Activated gamma-delta T cell treated with Interleukin-2 at 50 U/mL for 16 hours (primary cell): ENCODE results near the gene TNS3.
"Not testable (repeated sequence)": the region's sequence is repeated elsewhere in the genome, so short reads cannot be mapped to it uniquely, and the experiment has no call there.

Experiments used
- DNase-seq: peaks from one replicate; pipeline ENCODE4 v3.0.0-alpha.2; 2020

TNS3 gene

GRCh38 chr7:47581804-47582763 is at the start of gene TNS3:
TSS of gene TNS3 (minus strand) at chr7:47582111. CDS start at chr7:47439636, 142,475 bp downstream.
- no peak for DNase-seq

GRCh38 chr7:47631711-47632110 is 49.8 kb upstream of the TNS3 start:
- no peak for DNase-seq

GRCh38 chr7:47627580-47628283 is 45.8 kb upstream of the TNS3 start:
- no peak for DNase-seq

- DNase-seq: no peak
These were observed 44.2 kb upstream of the TNS3 start for GRCh38 chr7:47625861-47626715.

GRCh38 chr7:47624689-47625088 is 42.8 kb upstream of the TNS3 start:
- no peak for DNase-seq

GRCh38 chr7:47622946-47623640 is 41.2 kb upstream of the TNS3 start:
- no peak for DNase-seq

GRCh38 chr7:47622586-47622945 is 40.7 kb upstream of the TNS3 start:
- DNase-seq: no peak

- DNase-seq: no peak
These were observed 40.2 kb upstream of the TNS3 start for GRCh38 chr7:47621979-47622561.

GRCh38 chr7:47621347-47621746 is 39.4 kb upstream of the TNS3 start:
- DNase-seq: no peak

- no peak for DNase-seq
These were observed 37.9 kb upstream of the TNS3 start for GRCh38 chr7:47619806-47620205.

GRCh38 chr7:47617131-47617530 is 35.2 kb upstream of the TNS3 start:
- no peak for DNase-seq

GRCh38 chr7:47614450-47614849 is 32.5 kb upstream of the TNS3 start:
- DNase-seq: no peak

GRCh38 chr7:47611045-47611511 is 29.2 kb upstream of the TNS3 start:
- no peak for DNase-seq

- DNase-seq: no peak
These were observed 28.7 kb upstream of the TNS3 start for GRCh38 chr7:47610506-47611044.

- DNase-seq: no peak
These were observed 28.0 kb upstream of the TNS3 start for GRCh38 chr7:47609803-47610452.

GRCh38 chr7:47606593-47607046 is 24.7 kb upstream of the TNS3 start:
- not testable (repeated sequence) for DNase-seq

GRCh38 chr7:47605816-47606575 is 24.1 kb upstream of the TNS3 start:
- no peak for DNase-seq

GRCh38 chr7:47604496-47604890 is 22.6 kb upstream of the TNS3 start:
- no peak for DNase-seq

- DNase-seq: not testable (repeated sequence)
These were observed 21.8 kb upstream of the TNS3 start for GRCh38 chr7:47603514-47604255.
